Measurements from ENCODE around the gene INSYN1. TPM values are rescaled to one million over a fixed set of nuclear protein-coding genes. Genes with fewer than 3 reads are reported as not detected.

The INSYN1 gene
- total RNA-seq, 3 donors from 2014 or later, result not detected

DNA sequence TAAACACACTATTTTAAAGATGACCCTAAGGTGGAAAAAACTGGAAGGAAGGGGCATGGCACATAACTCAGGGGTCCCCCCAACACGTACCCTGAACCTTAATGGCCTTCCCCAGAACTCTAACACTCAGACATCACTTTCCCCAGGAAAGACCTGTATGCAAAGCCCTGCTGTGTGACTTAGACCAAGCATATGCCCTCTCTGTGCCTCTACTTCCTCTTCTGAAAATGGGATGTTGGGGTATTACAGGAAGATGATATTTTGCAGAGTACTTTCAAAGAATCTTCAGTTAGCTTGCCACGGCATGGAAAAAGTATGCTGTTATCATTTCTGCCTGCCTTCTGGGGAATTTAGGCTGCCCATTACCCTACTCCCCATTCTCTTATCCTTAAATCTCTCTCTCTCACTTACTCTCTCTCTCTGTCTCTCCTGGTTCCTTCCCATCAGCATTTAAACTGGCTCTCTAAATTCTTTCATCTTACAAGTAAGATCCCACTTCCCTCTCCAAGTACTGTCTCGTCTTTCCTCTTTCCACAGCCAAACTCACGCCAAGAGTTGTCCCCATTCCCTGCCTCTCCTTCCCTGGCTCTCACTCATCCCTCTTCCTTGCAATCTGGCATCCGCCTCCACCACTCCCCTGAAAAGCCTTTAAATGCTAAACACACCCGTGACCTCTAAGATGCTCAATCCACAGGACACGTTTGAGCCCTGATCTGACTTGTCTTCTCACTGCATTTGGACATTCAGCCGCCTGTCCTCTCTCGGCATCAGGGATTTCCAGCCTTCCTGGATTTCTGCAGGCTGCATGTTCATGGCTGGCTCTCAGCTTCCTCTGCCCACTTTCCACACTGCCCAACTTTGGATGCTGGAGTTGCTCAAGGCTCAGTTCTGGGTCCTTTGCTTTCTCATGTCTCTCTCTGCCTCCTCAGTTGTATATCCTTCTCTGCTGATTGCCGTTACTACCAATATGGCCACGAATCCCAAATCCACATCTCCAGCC is 7.5 kb upstream of the INSYN1 start:
- Mint-ChIP-seq H3K4me3 (no peak overlapping the region), H3K36me3 (ENCODE audit: insufficient read depth) (no peaks in the 10 kb centered on the region), H3K4me1 (ENCODE audit: low read depth) (no peaks in the 10 kb centered on the region), H3K27me3 (ENCODE audit: low read depth) (peaks cover 24% of the 10 kb centered on the region), H3K9me3 (no peaks in the 10 kb centered on the region)
- no peak for DNase-seq
- ATAC-seq, result no peak

DNA sequence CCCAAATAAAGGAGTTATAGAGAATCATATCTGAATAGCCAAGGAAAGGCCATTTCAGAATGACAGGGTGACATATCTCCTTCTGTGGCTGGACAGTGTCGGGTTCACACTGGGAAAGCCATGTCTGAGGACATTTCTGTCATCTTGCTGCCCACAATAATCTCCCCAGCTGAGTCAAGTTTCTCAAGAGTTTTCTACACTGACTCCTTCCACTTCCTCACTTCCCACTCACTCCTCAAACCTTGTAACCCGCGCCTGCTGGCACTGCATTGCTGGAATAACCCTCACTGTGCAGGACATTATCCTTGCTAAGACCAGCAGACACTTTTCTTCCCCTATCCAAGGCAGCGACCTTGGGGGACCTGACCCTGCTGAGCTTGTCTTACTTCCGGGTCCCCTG is 5.3 kb upstream of the INSYN1 start:
- ATAC-seq, result no peak
- Mint-ChIP-seq H3K4me3 (no peak overlapping the region), H3K9me3 (no peaks in the 10 kb centered on the region), H3K4me1 (ENCODE audit: low read depth) (peaks cover 2% of the 10 kb centered on the region), H3K36me3 (ENCODE audit: insufficient read depth) (no peaks in the 10 kb centered on the region), H3K27me3 (ENCODE audit: low read depth) (peaks cover 38% of the 10 kb centered on the region)
- no peak for DNase-seq

DNA sequence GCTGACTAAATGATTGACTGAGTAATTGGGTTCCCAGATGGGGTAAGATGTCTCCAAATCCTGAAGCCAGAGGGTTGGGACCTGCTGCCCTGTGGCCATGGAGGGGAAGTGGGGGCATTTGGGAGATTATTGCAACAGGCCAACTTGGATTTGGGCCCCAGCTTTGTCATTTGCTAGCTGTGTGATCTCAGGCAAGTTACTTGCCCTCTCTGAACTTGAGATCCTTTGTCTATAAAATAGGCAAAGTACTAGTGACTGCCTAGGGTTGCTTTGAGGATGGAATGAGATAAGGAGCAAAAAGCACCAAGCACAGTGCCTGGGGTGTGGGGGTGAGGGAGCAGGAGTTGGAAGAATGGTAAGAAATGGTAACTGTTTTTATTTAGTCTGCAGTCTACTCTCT is 4.4 kb upstream of the INSYN1 start:
- ATAC-seq, result no peak
- no peak for DNase-seq
- Mint-ChIP-seq H3K4me1 (ENCODE audit: low read depth) (peaks cover 3% of the 10 kb centered on the region), H3K9me3 (no peaks in the 10 kb centered on the region), H3K27me3 (ENCODE audit: low read depth) (peaks cover 36% of the 10 kb centered on the region), H3K36me3 (ENCODE audit: insufficient read depth) (no peaks in the 10 kb centered on the region), H3K4me3 (no peak overlapping the region)

DNA sequence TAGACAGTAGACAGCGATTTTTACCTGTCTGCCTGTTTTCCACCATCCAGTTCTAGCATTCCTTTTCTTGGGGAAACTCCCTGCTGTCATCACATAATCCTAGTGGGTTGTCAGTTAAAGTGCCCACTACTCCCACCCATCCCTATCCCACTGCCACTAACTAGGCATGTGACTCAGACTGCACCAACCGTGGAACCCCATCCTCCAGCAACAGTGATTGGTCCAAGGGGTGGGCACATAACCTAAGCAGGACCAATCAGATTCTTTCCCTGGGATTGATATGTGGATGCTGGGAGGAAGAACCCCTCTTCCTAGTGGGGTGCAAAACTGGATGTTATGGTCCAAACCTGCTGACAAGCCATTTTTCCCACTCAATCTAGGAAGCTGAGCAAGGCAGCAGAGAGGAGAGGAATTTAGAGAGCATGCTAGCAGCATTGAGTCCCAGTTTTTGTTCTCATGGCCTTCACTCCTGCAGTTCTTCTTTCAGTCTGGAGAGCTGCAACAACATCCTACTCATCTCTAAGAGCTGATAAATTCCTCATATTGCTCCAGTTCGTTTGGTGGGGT is 3.9 kb upstream of the INSYN1 start:
- Mint-ChIP-seq H3K9me3 (no peaks in the 10 kb centered on the region), H3K27me3 (ENCODE audit: low read depth) (peaks cover 36% of the 10 kb centered on the region), H3K4me3 (no peak overlapping the region), H3K36me3 (ENCODE audit: insufficient read depth) (no peaks in the 10 kb centered on the region), H3K4me1 (ENCODE audit: low read depth) (peaks cover 3% of the 10 kb centered on the region)
- no peak for DNase-seq
- ATAC-seq, result no peak

DNA sequence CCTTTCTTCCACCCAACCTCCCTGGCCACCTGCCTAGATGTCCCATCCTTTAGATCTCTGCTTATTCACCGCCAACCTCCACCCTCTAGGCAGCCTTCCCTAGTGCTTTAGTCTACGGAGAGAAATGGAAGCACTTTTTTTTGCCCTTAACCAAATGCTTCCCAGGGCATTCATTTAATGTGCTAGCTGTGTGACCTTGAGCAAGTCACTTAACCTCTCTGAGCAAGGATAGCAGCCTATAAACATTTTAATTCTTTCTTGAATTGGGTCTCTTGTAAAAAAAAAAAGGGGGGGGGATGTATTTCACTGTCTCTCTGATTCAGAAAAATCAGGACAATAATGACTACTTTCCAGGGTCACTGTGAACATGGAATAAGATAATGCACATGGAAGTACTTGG is 3.2 kb upstream of the INSYN1 start:
- H3K4me1 Mint-ChIP-seq (ENCODE audit: low read depth), result peaks cover 4% of the 10 kb centered on the region

DNA sequence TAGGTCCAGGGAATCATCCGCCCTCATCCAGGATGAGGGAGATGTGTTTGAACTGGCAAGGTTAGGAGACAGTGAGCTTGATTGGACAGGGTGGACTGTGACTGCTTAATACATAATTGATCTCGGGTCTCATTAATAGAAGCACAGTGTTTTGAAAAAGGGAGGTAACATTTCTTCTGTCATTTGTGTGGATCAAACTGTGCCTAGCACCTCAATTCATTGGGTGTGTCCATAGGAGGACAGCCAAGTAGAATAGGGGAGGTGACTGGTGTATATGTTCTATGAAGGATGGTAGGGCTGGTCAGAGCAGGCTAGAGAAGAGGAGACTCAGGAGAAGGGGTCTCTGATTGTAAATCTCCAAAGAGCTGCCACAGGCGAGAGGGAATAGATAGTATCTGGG is 2.8 kb upstream of the INSYN1 start:
- Mint-ChIP-seq H3K4me3 (no peak overlapping the region), H3K4me1 (ENCODE audit: low read depth) (peaks cover 5% of the 10 kb centered on the region), H3K36me3 (ENCODE audit: insufficient read depth) (no peaks in the 10 kb centered on the region), H3K27me3 (ENCODE audit: low read depth) (peaks cover 40% of the 10 kb centered on the region), H3K9me3 (no peaks in the 10 kb centered on the region)
- ATAC-seq (no peak), DNase-seq (no peak)

More for the DNA sequence above, 3.2 kb upstream of the INSYN1 start:
- peaks cover 38% of the 10 kb centered on the region for H3K27me3 Mint-ChIP-seq (ENCODE audit: low read depth)
- DNase-seq, result no peak
- H3K9me3 Mint-ChIP-seq, result no peaks in the 10 kb centered on the region
- no peaks in the 10 kb centered on the region for H3K36me3 Mint-ChIP-seq (ENCODE audit: insufficient read depth)
- H3K4me3 Mint-ChIP-seq, result no peak overlapping the region
- no peak for ATAC-seq

DNA sequence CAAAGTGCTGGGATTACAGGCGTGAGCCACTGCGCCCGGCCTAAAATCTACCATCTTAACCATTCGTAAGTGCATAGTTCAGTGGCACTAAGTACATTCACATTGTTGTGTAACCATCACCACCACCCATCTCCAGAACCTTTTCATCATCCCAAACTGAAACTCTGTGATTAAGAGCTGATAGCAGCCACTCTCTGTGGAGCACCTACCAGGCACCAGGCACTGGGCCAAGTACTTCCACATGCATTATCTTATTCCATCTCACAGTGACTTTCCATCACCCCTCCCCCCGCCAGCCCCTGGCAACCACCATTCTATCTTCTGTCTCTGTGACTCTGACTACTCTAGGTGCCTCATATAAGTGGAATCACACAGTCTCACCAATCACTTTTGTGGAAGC is 2.3 kb upstream of the INSYN1 start:
- H3K36me3 Mint-ChIP-seq (ENCODE audit: insufficient read depth), result no peaks in the 10 kb centered on the region
- H3K27me3 Mint-ChIP-seq (ENCODE audit: low read depth), result peaks cover 45% of the 10 kb centered on the region
- no peak overlapping the region for H3K4me3 Mint-ChIP-seq
- no peak for ATAC-seq
- DNase-seq, result no peak
- peaks cover 5% of the 10 kb centered on the region for H3K4me1 Mint-ChIP-seq (ENCODE audit: low read depth)
- H3K9me3 Mint-ChIP-seq, result no peaks in the 10 kb centered on the region

DNA sequence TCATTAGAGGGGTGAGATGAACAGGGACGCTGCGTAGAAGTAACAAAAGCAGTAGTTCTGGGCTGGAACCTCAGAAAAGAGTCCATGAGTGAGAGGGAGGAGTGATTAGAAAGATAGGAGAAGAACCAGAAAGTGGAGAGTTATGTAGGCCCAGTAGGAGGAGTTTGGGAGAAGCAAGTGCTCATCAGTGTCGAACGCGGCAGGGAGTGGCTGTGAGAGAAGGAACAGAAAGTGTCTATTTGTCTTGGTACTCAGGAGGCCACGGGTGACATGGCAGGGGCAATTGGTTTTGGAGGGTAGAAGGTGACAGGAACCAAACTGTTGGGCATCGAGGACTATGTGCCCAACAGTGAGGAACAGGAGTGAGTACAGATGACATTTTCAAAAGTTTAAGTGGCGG is 1.3 kb upstream of the INSYN1 start:
- ATAC-seq (no peak), DNase-seq (no peak)
- Mint-ChIP-seq H3K27me3 (ENCODE audit: low read depth) (peaks cover 53% of the 10 kb centered on the region), H3K36me3 (ENCODE audit: insufficient read depth) (no peaks in the 10 kb centered on the region), H3K4me1 (ENCODE audit: low read depth) (peaks cover 5% of the 10 kb centered on the region), H3K9me3 (no peaks in the 10 kb centered on the region), H3K4me3 (no peak overlapping the region)

DNA sequence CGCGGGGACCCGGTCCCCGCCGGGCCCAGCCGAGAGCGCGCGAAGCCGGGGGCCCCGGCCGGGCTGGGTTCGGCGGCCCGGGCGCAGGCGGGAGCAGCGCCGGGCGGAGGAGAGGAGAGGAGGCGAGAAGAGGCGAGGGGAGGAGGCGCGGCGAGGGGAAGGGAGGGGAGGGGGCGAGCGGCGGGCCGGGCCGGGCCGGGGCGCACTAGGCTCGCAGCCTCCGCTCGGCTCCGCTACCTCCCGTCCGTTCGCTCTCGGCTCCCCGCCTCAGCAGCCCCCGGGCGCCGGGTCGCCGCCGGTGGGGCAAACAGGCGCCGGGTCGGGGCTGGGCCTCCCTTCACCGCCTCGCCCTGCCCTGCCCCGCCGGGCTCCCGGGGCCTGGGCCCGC is 351 bp downstream of the INSYN1 start:
- Mint-ChIP-seq H3K27me3 (ENCODE audit: low read depth) (peaks cover 56% of the 10 kb centered on the region), H3K9me3 (no peaks in the 10 kb centered on the region), H3K4me3 (no peak overlapping the region), H3K36me3 (ENCODE audit: insufficient read depth) (no peaks in the 10 kb centered on the region), H3K4me1 (ENCODE audit: low read depth) (peaks cover 5% of the 10 kb centered on the region)
- no peak for DNase-seq
- ATAC-seq, result peak in 1 of 2 donors; percentile 43

DNA sequence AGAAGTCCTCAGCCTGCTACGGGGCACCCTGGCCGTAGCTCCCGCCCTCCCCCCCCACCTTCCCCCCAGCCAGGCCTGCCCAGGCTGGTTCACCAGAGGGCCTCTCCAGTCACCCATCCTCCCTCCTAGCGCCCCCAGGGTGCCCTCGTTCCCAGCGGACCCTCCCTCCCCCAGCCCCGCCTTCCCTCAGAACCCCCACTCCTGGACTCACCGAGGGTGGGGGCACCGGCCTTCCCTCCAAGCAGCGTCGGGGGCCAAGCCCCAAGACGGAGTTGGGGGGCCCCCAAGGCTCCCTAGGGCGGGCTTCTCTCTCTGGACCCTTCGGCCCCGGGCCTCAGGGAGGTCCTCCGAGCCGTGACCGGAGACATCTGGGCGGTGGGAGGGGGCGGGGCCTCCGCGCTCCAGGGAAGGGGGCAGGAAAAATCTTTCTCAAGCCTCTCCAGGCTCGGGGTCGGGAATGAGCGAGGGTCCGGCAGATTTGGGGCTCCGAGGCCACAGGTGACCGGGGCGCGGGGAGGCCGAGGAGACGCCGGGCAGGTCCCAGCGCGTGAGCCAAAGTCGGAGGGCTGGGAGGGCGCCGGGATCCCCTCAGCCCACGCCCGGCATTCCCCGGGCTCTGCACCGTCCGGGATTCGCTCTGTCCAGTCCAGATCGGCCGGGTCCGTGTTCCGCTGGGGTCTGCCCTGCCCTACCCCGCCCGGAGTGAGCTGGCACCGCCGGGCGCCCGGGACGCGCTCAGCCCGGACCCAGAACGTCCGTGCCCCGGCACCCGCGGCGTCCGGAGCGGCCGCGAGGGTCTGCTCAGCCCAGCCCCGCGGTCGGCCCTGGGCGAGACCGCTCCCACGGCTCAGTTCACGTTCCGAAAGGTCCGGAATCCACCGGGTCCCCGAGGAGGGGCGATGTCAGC is 999 bp downstream of the INSYN1 start:
- DNase-seq (no peak), ATAC-seq (peak in 1 of 2 donors; percentile 31)
- Mint-ChIP-seq H3K4me1 (ENCODE audit: low read depth) (peaks cover 5% of the 10 kb centered on the region), H3K36me3 (ENCODE audit: insufficient read depth) (no peaks in the 10 kb centered on the region), H3K9me3 (no peaks in the 10 kb centered on the region), H3K4me3 (no peak overlapping the region), H3K27me3 (ENCODE audit: low read depth) (peaks cover 54% of the 10 kb centered on the region)

DNA sequence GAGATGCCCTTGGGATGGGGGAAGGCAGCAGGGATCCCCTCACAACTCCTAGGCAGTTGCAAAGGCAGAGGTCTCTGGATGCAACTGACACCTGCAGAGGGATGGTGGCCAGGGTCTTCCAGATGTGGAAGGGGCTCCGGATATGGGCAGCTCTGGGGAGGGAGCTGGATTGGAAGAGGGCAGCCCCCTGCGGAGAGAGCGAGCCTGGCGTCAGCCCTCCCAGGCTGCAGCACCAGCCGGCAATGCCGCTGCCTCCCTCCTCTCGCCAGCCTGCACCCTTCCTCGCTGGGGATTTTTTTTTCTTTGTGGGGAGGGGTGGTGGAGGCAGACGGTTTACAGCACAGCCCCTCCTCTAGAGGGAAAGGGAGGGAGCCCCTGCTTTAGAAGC is 1.6 kb downstream of the INSYN1 start:
- ATAC-seq, result no peak
- H3K9me3 Mint-ChIP-seq, result no peaks in the 10 kb centered on the region
- no peak for DNase-seq
- H3K4me1 Mint-ChIP-seq (ENCODE audit: low read depth), result peaks cover 5% of the 10 kb centered on the region
- no peaks in the 10 kb centered on the region for H3K36me3 Mint-ChIP-seq (ENCODE audit: insufficient read depth)
- no peak overlapping the region for H3K4me3 Mint-ChIP-seq
- peaks cover 57% of the 10 kb centered on the region for H3K27me3 Mint-ChIP-seq (ENCODE audit: low read depth)

DNA sequence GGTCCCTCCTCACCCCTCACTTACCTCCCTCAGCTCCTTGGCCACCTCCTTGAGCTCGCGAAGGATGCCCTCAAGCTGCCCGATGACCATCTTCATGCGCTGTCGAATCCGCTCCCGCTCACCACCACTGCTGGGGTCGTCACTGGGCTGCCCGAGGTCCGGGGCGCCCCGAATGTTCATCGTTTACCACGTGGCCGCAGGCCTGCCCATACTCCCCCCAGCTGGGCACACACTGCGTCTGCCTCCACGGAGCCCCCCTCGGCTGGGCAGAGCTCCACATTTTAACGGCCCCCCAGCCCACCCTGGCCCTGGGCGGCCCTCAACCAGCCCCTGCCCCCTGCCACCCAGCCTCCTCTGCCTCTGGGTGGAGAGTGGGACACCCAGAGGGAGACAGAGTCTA is 2.2 kb downstream of the INSYN1 start:
- no peaks in the 10 kb centered on the region for H3K9me3 Mint-ChIP-seq
- peaks cover 5% of the 10 kb centered on the region for H3K4me1 Mint-ChIP-seq (ENCODE audit: low read depth)
- H3K36me3 Mint-ChIP-seq (ENCODE audit: insufficient read depth), result no peaks in the 10 kb centered on the region
- DNase-seq, result no peak
- peaks cover 60% of the 10 kb centered on the region for H3K27me3 Mint-ChIP-seq (ENCODE audit: low read depth)
- no peak for ATAC-seq
- H3K4me3 Mint-ChIP-seq, result no peak overlapping the region

DNA sequence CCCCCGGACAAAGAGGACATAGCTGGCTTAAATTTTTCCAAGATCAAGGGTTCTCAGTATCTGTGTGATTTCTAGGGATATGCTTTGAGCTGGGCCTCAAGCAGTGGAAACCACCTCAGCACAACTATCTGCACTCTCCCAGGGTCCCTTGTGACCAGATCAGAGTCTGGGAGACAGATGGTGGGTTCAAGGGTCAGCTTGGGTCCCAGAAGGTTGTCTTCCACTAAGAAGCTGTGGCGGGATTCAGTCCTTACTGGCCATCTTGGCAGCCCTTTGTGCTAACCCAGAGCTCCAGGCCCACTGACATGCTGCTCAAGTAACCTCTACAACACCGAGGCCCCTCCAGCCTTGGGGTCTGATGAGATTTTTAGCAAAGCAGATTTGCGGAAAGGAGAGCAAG is 2.7 kb downstream of the INSYN1 start:
- H3K4me3 Mint-ChIP-seq, result no peak overlapping the region
- H3K9me3 Mint-ChIP-seq, result no peaks in the 10 kb centered on the region
- ATAC-seq (no peak), DNase-seq (no peak)
- no peaks in the 10 kb centered on the region for H3K36me3 Mint-ChIP-seq (ENCODE audit: insufficient read depth)
- H3K27me3 Mint-ChIP-seq (ENCODE audit: low read depth), result peaks cover 55% of the 10 kb centered on the region
- peaks cover 5% of the 10 kb centered on the region for H3K4me1 Mint-ChIP-seq (ENCODE audit: low read depth)

DNA sequence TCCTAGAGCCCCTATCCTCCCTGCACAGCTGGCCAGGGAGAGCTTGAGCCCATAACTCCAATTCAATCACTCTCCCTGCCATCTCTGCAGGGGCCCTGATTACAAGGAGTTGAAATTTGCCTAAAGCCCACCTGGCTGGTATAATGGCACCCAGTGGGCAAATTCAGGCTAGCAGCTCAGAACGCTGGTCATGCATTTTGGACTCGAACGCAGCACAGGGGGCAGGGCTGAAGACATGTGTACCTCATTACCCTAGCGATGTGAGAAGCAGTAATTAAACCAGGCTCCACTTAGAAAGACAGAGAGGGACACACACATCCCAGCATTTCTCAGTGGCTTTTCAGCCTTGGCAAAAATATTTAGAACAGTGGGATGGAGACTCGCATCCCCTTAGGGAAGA is 3.2 kb downstream of the INSYN1 start:
- H3K9me3 Mint-ChIP-seq, result no peaks in the 10 kb centered on the region
- peaks cover 55% of the 10 kb centered on the region for H3K27me3 Mint-ChIP-seq (ENCODE audit: low read depth)
- H3K36me3 Mint-ChIP-seq (ENCODE audit: insufficient read depth), result no peaks in the 10 kb centered on the region
- no peak overlapping the region for H3K4me3 Mint-ChIP-seq
- H3K4me1 Mint-ChIP-seq (ENCODE audit: low read depth), result peaks cover 5% of the 10 kb centered on the region
- ATAC-seq, result no peak
- no peak for DNase-seq
